ENCODE results near the gene FAM83G. TPM values are rescaled to one million over a fixed set of nuclear protein-coding genes. Genes with fewer than 3 reads are reported as not detected.
A peak's percentile ranks its signal among the peaks of the same experiment; 100 is the strongest.
"Not testable (repeated sequence)": the region's sequence is repeated elsewhere in the genome, so short reads cannot be mapped to it uniquely, and the experiment has no call there.

Gene FAM83G, protein sequence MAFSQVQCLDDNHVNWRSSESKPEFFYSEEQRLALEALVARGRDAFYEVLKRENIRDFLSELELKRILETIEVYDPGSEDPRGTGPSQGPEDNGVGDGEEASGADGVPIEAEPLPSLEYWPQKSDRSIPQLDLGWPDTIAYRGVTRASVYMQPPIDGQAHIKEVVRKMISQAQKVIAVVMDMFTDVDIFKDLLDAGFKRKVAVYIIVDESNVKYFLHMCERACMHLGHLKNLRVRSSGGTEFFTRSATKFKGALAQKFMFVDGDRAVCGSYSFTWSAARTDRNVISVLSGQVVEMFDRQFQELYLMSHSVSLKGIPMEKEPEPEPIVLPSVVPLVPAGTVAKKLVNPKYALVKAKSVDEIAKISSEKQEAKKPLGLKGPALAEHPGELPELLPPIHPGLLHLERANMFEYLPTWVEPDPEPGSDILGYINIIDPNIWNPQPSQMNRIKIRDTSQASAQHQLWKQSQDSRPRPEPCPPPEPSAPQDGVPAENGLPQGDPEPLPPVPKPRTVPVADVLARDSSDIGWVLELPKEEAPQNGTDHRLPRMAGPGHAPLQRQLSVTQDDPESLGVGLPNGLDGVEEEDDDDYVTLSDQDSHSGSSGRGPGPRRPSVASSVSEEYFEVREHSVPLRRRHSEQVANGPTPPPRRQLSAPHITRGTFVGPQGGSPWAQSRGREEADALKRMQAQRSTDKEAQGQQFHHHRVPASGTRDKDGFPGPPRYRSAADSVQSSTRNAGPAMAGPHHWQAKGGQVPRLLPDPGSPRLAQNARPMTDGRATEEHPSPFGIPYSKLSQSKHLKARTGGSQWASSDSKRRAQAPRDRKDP
- 8.0 and 9.2 TPM in 2 replicates for total RNA-seq (2014; rRNA removed)
- polyA plus RNA-seq (2012): 6.4 TPM

DNA sequence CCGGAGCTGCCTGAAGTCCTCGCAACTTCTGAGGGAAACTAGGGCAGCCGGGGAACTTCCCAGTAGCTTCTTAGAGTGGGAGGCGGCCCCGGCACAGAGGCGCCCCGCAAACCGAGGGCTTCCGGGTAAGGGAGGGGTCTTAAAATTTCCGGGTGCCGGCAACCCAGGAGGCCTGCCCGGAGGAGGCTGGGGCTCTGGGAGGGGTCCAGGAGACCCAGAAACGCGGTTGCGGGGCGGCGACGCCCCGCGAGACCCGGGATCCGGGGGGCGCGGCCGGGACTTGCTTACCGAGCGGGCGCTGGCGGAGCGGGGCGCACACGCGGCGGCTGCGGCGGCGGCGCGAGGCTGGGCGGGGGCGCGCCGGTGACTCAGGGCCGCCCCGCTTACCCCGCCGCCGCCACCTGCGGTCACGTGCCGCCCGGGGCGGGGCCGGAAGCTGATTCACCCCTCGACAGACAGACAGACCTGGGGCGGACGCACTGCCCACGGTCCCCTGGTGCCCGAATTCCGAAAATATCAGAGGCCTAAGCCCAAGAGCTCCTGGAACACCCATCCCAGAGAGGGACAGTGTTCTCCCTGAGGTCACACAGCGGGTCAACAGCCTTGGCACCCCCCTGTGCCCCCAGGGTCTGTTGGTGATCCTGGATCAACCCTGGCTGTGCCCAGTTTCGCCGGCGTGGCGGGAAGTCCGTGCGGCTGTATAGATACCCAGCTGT, at the start of gene FAM83G:
FAM83G (minus strand) TSS at position 344 of the 716 bp plus-strand sequence. CDS start 723 bp downstream, outside the sequence.
- DNase-seq (ENCODE audit: low read depth): peak; percentile 47

GRCh38 chr17:19048826-19049225, 44.3 kb upstream of the FAM83G start:
- not testable (repeated sequence) for DNase-seq (ENCODE audit: low read depth)

GRCh38 chr17:19047510-19047909, 42.9 kb upstream of the FAM83G start:
- not testable (repeated sequence) for DNase-seq (ENCODE audit: low read depth)

DNA sequence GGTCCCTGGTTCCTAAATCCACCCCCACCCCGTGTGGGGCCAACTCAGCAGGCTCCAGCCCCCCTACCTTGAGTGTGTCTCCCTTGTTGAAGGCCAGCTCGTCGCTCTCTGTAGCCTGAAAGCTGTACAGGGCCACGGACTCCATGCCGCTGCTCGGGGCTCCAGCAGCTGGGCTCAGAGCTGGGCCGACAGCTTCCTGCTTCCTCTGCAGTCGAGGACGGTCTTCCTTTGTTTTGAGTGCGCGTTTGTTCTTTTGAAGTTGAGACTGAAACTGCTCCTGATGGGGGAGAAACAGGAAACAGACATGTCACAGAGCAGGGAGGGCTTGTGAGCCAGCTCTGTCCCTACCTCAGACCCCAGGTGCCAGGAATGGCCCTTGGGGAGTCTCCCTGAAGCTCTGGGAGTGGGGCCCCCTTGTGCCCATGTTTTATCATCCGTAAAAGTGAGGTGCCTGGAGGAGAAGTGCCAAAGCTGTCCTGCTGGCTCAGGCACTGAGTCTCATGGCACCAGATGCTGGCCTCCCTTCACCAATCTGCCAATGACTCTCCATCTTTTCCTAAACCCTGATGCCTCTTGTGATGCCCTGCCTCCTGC, 42.3 kb upstream of the FAM83G start, which contains the start of gene GRAP:
GRAP (minus strand) TSS at position 176 of the 594 bp plus-strand sequence; CDS start at position 145, 31 bp downstream.
- not testable (repeated sequence) for DNase-seq (ENCODE audit: low read depth)

GRCh38 chr17:19044643-19045042, 40.1 kb upstream of the FAM83G start:
- not testable (repeated sequence) for DNase-seq (ENCODE audit: low read depth)

DNA sequence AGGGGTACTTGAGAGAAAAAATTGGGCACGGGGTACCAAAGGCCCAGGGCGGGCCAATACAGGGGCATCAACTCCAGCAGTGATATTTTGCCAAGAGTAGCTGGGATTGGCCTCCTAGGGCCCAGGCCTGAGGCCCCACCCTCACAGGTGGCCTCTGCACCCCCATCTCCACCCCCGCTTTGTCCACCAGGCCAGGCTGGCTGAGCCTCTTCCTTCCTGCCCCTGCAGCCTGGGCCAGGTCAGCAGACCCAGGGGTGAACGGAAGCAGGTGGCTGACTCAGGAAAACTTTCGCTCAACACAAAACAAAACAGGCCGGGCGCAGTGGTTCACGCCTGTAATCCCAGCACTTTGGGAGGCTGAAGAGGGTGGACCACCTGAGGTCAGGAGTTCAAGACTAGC, 38.5 kb upstream of the FAM83G start:
- not testable (repeated sequence) for DNase-seq (ENCODE audit: low read depth)

- DNase-seq (ENCODE audit: low read depth): not testable (repeated sequence)
Measured at GRCh38 chr17:19042369-19042768, 37.8 kb upstream of the FAM83G start.

- not testable (repeated sequence) for DNase-seq (ENCODE audit: low read depth)
Measured at GRCh38 chr17:19041871-19042270, 37.3 kb upstream of the FAM83G start.

DNA sequence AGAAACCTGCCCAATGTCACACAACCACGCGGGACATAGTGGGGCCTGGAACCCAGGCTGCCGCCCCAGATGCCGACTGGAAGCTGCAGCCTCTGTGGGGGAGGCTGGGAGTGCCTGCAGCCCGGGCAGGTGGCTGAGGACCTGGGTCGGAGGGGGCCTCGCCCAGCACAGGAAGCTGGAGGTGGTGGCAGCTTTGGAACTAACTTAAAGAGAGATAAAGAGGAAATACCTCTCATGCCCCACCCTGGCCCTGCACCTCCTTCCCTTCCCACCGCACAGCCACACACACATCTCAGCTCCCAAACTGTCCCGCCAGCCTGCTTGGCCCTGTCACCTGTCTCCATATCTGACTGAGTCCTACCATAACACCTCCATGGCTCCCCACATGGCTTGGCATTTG, 35.8 kb upstream of the FAM83G start:
- DNase-seq (ENCODE audit: low read depth): not testable (repeated sequence)

DNA sequence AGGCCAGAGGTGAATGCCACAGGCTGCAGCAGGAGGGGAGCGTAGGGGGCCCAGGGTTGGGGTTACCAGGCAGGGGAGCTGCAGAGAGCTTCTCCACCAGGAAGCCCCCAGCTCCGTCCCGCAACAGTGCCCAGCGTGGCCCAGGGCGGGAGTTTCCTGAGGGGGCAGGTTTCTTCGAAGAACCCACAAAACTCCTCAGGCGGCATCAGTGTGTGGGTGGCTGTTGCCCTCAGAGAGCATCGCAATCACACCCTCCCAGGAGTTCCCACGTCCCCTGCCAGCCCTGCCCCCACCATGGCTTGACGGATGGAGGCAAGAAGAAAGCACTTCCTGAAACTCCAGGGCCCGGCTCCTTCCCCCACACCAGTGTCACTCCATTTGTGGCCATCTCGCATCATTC, 34.2 kb upstream of the FAM83G start:
- not testable (repeated sequence) for DNase-seq (ENCODE audit: low read depth)

DNA sequence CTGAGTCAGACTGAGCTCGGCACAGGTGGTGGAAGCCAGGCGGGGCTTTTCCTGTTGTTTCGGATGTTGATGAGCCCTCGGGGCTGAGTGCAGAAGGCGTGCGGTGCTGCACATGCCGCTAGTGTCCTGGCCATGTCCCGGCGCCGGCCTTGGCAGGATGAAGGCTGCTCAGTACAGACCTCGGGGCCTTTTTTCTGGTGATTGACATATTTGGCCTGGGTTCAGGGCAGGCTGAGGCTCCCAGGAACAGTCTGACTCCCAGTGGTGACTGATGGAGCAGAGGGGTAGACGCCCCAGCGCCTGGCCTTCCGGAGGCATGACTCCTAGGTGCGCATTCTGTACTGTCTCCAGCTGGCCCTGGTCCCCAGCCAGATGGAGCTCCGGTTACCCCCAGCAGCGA, 33.4 kb upstream of the FAM83G start:
- not testable (repeated sequence) for DNase-seq (ENCODE audit: low read depth)

- DNase-seq (ENCODE audit: low read depth): not testable (repeated sequence)
Measured at GRCh38 chr17:19037547-19037946, 33.0 kb upstream of the FAM83G start.

GRCh38 chr17:19036186-19036585, 31.6 kb upstream of the FAM83G start:
- DNase-seq (ENCODE audit: low read depth): not testable (repeated sequence)

DNA sequence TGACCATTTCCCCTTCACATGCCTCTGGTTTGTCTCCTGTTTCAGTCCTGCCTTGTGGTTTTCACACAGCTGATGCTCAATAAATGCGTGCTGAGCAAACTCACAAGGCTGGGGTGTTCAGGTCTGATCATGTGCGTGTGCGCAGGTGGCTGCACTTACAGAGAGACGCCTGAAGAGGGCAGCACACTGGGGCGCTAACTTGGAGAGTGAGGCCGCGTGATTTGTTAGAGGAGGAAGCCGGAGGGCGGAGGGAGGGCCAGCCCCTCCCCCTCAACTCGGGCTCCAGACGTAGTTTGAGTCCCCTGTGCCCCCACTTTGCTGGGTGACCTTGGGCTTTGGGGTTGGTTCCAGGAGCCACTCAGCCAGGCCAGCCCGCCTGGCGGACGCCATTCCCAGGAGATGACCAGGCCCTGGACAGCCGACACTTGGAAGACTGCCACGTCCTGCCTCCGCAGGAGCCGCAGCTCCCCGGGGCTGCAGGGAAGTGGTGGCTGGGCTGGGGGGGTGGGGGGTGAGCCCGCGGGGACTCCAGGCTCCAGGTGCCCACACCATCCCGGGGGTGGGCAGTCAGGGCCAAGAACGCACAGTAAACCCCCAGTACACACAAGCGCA, 27.9 kb upstream of the FAM83G start:
- not testable (repeated sequence) for DNase-seq (ENCODE audit: low read depth)

DNA sequence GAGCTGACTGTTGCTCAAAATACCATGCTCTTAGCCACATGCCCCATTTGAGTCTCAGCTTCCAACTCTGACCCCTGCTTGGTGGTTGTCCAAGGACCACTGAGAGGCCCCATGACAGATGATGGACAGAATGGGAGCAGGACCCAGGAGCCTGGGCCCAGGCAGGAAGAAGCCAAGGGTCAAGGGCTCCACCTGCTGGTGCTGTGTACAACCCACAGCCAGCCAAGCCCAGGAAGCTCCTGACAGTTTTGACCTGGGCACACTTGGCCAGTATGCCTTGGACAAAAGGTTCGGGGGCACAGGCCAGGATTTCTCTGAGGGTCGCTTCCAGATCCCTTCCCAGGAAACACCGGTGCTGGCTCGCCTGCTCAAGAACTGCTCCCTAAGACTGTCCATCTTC, 27.2 kb upstream of the FAM83G start:
- DNase-seq (ENCODE audit: low read depth): not testable (repeated sequence)

DNA sequence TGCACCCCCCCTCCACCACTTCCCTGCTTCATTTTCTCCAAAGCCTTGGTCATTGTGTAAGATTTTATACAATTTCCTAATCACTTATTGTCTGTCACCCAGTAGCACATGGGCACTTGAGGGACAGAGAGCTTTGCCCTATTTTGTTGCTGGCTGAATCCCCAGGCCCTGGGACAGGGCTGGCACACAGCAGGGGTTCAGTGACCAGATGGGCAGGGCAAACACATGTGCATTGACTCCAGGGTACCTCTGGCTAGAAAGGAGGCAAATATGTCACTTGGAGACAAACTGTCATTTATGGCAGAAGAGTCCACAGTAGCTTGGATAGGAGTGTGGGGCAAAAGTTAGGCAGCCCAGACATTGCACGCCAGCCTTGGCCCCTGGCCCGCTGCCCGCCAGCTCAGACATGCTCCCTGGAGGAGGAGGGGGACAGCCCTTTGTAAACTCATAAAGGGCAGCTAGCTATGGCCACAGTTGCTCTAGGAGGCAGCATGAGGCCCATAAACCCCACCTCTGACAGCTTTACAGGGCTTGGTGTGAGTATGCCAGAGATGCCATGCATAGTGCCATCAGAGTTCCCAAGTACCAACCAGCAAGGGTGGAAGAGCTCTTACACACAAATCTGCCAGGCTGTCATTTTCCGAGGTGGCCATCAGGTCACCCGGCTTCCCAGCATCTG, 26.3 kb upstream of the FAM83G start:
- not testable (repeated sequence) for DNase-seq (ENCODE audit: low read depth)

- not testable (repeated sequence) for DNase-seq (ENCODE audit: low read depth)
Measured at GRCh38 chr17:19029740-19030139, 25.2 kb upstream of the FAM83G start.

DNA sequence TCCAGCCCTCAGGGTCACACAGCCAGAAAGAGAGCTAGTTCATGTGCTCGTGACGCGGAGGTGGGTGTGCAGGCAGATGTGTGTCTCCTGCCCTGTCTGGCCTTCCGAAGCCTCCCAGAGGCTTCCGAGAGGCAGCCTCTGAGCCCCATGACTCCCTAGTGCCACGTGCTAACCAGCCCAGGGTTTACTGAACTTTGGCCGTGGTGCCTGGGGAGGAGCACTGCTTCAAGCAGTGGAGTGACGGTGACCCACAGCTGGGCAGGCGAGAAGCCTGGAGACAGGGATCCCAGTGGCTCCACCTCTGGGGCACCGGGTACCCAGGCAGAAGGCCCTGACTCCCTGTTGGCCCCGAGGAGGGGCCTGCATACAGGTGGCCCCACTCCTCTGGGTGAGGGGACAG, 24.1 kb upstream of the FAM83G start:
- not testable (repeated sequence) for DNase-seq (ENCODE audit: low read depth)

- DNase-seq (ENCODE audit: low read depth): peak; percentile 46
Measured at GRCh38 chr17:19024101-19025078, 19.8 kb upstream of the FAM83G start.
